ENCODE results near the gene TENM3.
"Not testable (repeated sequence)": the region's sequence is repeated elsewhere in the genome, so short reads cannot be mapped to it uniquely, and the experiment has no call there.

Gene TENM3

DNA sequence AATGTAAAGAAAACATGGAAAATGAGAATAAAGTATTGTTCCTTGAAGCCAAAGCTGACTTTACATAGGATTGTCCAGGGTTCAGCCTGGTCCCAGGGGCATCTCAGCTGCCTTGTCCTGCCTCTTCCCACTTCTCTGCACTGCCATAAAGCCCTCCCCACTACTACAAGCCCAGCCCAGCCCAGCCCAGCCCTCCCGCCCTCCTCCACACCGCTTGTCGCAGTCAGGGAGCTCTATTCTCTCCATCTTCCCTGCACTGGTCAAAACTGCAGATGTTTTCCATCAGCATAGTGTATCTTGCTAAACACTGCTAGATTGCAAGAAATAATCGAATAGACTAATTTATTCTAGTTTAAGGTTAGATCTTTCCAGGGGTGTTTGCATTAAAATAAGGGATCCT lies 100.3 kb downstream of the TENM3 start:
- DNase-seq: no peak

- DNase-seq: no peak
Observed at GRCh38 chr4:182344968-182345367, 101.8 kb downstream of the TENM3 start.

- no peak for DNase-seq
Observed at GRCh38 chr4:182346250-182346649, 103.0 kb downstream of the TENM3 start.

DNA sequence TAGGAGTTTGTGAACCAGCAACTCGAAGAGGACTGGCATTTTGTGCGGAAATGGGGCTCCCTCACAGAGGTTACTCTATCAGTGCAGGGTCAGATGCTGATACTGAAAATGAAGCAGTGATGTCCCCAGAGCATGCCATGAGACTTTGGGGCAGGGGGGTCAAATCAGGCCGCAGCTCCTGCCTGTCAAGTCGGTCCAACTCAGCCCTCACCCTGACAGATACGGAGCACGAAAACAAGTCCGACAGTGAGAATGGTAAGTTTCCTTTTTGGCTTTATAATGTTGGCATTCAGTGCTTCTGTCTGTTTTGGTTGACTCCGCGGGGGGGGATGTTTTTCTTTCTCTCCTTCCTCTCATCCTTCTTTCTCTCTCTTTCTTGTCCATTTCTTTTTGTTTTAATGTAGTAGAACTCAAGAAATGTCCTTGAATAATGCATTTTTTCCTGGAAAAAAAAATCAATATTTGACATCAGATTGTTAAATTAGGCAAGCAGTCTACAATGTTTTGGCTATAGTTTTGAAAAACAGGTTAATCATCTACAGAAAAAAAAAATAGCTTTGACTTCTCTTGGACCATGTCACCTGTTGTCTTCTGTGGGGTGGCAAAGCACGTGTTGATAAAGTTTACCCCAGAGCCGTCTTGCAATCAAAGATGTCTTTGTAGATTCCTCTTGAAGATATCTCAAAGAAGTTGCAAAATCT lies 103.6 kb downstream of the TENM3 start:
- no peak for DNase-seq

- DNase-seq: no peak
Observed at GRCh38 chr4:182348779-182349326, 105.7 kb downstream of the TENM3 start.

DNA sequence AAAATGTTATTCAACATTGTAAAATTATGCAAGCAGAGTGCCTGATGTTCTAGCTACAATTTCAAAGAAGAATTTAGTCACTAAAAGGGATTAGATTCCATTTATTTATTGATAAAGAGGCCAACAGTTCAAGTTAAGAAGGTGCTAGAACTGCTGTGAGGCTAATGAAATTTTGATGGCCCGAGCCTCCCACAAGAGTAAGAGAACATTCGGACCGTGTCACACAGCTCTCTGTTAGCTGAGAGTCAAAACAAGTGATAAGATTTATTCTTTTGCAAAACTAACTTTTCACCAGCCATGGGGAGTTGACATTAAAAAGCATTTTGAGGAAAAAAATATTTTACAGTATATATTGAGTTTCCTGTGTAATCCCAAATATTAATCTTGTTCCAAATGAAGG lies 106.8 kb downstream of the TENM3 start:
- DNase-seq: no peak

GRCh38 chr4:182351485-182351884 lies 108.3 kb downstream of the TENM3 start:
- DNase-seq: no peak

- no peak for DNase-seq
Observed at GRCh38 chr4:182354106-182354505, 110.9 kb downstream of the TENM3 start.

DNA sequence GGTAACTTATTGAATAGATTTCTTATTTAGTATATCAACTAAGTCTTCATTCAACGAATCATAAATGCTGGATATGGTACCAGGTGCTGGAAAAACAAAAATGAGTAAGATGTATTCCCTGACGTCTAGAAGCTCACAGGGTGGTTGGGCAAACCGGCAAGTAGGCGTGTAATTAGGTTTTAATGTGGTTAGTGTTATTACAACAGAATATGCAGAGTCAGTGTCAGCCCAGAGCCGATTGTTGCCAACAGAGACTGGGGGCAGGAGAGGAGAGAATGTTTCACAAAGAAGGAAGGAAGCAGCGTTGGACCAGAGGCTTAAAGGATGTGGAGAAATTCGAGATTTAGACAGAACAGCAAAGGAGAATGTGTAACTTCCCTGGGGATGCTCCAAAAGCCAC lies 111.7 kb downstream of the TENM3 start:
- DNase-seq: no peak

GRCh38 chr4:182367153-182367552 lies 124.0 kb downstream of the TENM3 start:
- no peak for DNase-seq

DNA sequence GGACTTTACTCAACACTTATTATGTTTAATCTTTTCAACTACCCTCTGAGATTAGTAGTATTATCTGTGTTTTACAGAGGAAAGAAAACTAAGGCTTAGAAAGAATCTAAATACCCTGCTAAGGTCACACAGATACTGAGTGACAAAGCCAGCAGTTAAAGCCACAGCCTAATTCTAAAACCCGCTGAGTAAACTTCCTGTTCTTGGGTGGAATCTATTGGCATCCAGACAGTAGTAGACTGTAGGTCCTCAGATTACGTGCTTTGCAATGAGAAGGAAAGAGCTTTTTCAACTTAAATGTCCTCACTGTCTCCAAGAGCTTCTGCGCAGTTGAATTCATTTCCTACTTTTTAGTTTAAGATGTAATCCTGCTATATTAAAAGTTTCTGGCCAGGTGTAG lies 126.0 kb downstream of the TENM3 start:
- DNase-seq: no peak

DNA sequence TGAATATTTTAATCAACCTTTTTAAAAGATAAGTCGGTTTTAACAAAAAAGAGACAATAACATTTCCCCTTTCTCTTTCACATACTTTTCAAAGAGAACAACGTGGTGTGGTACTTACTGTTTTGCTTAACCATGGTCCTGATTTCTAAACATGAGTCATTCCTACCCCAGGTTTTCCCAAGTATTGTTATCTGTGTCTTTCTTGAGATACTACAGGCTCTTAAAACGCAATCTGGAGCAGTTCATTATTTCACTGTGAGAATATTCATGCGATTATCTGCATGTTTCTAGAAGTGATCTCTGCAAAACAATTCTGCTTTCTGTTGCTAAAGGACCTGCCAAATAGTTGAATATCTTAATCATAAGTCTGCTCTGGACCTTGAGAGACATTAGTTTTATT lies 127.3 kb downstream of the TENM3 start:
- DNase-seq: no peak

DNA sequence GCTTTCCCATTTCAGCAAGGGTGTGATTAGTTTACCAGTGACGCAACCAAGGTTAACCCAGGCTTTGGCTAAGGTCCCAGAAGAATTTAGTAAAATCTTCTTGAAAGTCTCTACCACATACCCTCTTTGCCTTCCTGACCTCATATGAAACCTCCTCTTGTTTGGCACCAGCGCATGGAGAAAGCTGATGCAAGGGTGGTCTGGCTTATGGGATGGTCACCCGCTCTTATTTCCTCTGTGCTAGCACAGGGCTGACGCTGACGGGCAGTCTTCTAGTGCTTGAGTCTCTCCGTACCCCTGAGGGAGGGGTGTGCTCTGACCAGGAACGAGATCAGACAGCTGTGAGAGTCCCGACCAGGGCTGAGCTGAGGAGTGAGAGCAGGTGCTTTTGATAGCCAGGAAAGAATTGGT lies 137.6 kb downstream of the TENM3 start:
- DNase-seq: no peak

DNA sequence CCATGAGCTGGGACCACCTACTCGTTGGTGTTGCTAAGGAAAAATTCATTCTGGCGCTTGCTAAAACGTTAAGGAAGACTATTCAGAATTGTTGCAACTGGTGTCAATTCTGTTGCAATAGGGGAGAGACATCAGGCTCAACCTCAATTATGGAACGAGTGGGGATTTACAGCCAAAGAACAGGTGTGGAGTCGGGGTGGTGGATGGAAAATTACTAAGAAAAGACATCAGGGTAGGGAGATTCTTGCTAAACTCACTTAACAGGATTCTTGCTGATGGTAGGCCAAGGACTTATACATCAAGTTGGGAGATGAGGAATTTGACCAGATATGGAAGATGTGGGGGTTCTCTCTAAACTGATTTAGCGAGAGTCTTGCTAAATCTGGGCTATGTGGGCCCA lies 139.7 kb downstream of the TENM3 start:
- DNase-seq: no peak

DNA sequence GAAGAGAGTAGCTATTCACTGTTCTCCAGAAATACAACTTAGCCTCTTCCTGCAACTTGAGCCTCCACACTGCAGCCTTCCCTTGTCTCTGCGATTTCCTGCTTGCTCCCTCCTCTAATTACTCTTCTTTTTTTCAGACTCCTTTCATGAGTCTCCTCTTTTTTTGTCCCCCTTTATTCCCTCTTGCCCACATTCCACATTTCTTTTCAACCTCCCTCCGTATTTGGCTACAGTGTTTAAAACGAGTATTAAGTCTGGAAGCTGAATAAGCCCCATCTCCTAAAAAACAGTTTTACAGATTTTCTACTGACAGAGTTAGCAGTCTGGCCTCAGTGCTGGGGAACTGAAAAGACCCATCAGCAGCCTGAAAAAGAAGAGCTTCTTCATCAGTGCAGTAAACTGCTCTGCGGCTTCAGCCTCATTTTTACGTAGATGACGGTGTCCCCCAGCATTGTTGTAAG lies 141.5 kb downstream of the TENM3 start:
- no peak for DNase-seq

DNA sequence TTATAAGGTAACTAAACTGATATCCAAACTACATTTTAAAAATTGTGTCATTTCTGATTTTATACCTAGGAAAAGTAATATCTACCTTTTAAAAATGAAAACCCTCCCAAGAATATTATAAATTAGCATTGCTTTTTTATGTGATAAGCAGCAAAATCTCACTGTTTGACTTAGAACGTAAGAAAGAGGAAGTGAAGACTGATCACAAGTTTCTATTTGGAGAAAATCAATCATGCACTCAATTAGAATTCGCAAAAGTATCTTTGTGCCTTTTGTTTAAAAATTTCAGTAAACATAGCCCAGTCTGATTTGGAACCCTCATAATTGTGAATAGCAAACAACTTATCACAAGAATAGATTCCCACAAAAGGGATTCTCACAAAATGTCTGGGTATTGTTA lies 142.7 kb downstream of the TENM3 start:
- no peak for DNase-seq

DNA sequence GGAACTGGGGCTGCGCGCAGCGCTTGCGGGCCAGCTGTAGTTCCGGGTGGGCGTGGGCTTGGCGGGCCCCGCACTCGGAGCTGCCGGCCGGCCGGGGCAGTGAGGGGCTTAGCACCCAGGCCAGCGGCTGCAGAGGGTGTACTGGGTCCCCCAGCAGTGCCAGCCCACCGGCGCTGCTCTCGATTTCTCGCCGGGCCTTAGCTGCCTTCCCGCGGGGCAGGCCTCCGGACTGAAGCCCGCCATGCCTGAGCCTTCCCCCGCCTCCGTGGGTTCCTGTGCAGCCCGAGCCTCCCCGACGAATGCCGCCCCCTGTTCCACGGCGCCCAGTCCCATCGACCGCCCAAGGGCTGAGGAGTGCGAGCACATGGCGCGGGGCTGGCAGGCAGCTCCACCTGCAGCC lies 143.4 kb downstream of the TENM3 start:
- DNase-seq: not testable (repeated sequence)

GRCh38 chr4:182391111-182391684 lies 148.0 kb downstream of the TENM3 start:
- DNase-seq: no peak

DNA sequence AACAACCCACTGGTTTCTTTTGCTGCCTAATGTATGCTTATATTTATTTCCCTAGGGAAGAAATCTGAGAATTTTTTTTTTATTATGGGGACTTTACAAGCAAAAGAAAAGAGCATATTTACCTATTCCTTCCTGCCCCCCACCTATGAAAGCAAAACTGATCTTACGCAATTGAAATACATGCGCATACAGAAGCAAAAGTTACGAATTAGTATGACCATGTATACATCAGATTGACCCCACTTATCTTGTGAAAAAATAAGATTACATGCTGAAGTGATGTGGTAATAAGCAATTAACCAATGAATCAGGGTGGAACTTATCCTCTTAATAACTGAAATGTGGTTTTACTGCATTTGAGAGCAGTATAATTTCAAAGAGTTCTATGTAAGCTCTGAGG lies 151.0 kb downstream of the TENM3 start:
- no peak for DNase-seq

GRCh38 chr4:182400081-182400480 lies 156.9 kb downstream of the TENM3 start:
- DNase-seq: no peak

DNA sequence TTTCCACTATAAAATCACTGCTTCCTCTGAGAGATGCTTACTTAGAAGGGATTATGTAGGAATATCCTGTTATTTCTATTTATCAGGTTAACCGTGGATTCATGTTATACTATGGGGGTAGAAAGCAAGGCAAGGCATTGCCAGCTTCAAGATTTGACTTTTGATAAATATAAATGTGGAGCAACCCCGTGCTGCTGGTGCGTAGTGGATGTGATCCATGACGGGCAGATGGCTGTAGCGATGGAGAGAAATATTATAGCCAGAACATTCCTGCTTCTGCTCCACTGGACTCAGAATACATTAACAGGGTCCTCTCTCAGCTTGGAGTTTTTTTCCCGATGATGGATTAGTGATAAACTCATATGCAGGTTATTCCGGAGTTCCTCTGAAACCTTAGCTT lies 157.6 kb downstream of the TENM3 start:
- DNase-seq: no peak

DNA sequence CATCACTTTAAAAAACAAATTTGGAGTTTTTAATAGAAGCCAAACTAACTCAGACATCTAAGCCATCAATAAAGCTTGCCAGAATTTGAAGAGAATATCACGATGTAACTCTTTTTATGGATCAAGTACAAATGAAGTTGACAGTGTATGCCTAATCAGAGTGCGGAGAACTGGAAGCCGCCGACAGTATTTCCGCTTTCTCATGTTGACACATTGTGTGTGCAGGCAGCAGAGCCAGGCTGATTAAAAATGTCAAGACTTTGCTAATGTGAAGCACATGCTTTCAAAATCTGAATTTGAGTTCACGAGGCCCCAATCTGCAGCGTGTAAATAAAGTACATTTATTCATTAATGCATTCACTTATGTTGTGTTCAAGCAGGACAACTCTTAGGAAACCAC lies 161.2 kb downstream of the TENM3 start:
- DNase-seq: no peak

DNA sequence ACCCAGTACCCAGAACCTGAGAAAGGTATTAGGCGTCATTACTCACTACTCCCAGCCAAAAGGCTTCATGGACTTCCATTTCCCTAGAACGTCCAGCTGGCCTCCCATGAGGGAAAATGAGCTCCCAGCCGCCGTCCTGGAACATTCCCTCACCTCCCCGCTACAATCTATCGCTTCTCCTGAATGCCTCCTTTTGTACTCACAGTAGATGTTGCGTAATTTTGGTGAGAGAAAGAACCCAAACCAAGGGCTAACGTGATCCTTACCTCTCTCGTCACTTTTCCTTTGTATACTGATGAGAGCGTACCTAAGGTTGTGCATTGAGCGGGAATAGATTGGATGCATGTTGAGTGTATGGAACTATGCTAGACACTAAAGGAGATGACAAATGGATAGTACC lies 161.9 kb downstream of the TENM3 start:
- DNase-seq: no peak

- no peak for DNase-seq
Observed at GRCh38 chr4:182409271-182409670, 166.1 kb downstream of the TENM3 start.

GRCh38 chr4:182411391-182411790 lies 168.2 kb downstream of the TENM3 start:
- no peak for DNase-seq

All from effector CD8-positive, alpha-beta T cell (primary cell).